GM10266 (cell line): Measurements from ENCODE around the gene PKN2.

Experiments used
- DNase-seq: peaks from one replicate; pipeline ENCODE4 v3.0.0; 2012; ENCODE audit errors: extremely low spot score
- TF ChIP-seq, protein P1 (sequence below): IDR thresholded peaks from 2 replicates; pipeline ENCODE4 v1.5.1; 2012; ENCODE audit warnings: mild to moderate bottlenecking, low read depth; ENCODE audit not compliant: control insufficient read depth, insufficient read depth; ENCODE audit errors: missing control alignments

Gene PKN2

DNA sequence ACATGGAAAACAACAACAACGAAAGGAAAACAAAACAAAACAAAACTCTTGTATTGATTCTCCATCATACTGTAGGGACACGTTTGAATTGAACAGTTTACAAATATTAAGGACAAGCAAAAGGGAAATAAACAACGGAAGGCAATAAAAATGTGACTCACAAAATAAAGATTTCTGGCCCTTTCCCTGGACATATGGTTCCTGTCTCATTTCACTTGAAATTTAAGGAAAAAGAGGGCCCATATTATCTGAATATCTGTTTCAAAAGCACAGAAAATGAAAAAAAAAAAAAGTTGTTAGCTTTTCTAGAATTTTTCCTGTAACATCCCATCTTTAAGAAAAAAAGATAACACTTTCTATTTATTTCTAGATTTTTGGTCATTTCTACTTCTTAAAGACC, 3.6 kb upstream of the PKN2 start:
- TF ChIP-seq, protein P1, sequence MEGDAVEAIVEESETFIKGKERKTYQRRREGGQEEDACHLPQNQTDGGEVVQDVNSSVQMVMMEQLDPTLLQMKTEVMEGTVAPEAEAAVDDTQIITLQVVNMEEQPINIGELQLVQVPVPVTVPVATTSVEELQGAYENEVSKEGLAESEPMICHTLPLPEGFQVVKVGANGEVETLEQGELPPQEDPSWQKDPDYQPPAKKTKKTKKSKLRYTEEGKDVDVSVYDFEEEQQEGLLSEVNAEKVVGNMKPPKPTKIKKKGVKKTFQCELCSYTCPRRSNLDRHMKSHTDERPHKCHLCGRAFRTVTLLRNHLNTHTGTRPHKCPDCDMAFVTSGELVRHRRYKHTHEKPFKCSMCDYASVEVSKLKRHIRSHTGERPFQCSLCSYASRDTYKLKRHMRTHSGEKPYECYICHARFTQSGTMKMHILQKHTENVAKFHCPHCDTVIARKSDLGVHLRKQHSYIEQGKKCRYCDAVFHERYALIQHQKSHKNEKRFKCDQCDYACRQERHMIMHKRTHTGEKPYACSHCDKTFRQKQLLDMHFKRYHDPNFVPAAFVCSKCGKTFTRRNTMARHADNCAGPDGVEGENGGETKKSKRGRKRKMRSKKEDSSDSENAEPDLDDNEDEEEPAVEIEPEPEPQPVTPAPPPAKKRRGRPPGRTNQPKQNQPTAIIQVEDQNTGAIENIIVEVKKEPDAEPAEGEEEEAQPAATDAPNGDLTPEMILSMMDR: no peak
- DNase-seq: no peak

DNA sequence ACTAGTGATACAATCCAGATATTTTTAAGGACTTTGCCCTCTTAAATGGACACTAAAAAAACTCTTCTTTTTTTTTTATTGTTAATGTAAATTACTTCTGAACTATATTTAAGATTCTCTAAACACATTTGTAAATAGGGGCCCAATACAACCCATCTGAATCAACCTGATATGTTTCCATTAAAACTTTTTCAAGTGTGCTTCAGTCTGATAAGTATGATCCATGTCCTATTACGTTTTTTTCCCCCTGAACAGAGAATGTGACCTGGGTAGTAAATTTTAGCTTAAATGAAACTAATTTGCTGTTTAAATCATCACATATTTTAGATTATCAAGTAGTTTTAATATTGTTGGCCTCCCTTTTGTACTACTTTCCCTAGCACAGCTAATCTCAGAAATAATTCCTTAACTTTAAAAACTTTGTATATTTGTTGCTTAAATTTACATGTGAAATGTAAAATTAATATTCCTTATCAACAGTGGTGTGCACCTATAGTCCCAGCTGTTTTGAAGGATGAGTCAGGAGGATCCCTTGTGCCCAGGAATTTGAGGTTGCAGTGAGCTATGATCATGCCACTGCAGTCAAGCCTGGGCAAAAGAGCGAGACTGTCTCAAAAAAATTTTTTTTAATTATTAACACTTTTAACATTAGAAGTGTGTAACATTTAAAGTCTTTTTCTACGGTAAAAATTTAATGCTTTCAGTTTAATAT, 3.0 kb upstream of the PKN2 start:
- DNase-seq: no peak
- TF ChIP-seq, protein P1: no peak

DNA sequence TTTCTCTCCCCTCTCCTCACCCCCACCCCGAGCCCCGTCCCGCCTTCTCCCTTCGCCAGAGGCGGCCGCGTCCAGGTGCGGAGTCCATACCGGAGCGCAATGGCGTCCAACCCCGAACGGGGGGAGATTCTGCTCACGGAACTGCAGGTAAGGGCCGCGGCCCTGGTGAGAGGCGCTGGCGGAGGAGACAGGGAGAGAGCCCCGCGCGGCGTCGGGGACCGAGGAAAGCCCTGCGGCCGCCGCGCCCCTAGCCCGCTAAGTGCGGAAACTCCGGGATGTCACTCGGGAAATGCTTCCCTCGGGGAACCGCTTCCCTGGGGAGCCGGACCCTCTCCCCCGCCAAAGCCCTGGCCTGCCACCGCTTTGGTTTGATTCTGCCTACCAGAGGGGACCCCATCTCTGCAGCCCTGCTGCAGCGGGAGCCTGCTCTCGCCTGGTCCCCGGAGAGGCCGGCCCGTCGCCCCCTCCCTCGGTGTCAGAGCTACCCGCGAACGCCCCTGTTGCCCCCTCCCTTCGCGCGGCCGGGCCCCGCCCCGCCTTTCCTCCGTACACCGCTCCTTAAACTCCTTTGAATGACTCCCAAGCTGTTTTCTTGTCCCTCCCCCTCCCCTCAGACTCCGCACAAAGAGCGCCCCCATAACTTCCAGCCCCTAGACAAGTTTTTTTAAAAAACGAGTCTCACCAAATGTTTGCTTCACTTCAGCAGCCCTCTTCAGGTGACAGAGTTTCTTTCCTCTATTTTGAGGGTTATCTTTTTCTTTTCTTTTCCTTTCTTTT, 597 bp downstream of the PKN2 start:
- peak; percentile 66 for DNase-seq
- TF ChIP-seq, protein P1: no peak

DNA sequence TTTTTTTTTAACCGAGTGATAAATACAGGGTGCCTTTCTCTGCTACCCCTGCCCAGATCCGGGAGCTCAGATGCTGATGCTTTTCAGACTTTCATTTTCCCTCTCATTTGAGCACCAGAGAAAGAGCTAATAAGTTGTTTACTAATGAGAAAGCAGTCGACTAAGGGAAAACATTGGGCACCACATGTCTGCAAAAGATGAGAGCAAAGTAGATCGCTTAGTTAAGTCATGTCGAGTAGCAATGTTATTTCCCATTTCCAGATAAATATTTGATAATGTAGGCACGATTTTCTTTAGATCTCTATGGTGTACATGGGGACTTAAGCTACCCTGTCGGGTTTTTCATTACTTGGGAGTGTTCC, 1.2 kb downstream of the PKN2 start:
- no peak for DNase-seq

DNA sequence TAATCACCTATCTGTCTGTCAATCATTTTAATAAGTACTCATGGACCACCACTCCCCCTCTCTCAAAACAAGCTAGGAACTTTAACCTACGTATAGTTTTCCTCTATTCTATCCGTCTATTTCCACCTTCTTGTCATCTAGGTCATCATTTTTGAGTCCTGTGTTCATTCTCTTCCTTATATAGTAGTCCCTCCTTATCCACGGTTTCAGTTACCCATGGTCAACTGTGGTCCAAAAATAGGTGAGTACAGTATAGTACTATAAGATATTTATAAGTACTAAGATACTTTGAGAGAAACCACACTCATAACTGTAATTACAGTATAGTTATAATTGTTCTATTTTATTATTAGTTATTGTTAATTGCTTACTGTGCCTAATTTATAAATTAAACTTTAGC, 7.5 kb downstream of the PKN2 start:
- no peak for DNase-seq
- TF ChIP-seq, protein P1: no peak

More for the DNA sequence above, 1.2 kb downstream of the PKN2 start:
- TF ChIP-seq, protein P1: no peak

DNA sequence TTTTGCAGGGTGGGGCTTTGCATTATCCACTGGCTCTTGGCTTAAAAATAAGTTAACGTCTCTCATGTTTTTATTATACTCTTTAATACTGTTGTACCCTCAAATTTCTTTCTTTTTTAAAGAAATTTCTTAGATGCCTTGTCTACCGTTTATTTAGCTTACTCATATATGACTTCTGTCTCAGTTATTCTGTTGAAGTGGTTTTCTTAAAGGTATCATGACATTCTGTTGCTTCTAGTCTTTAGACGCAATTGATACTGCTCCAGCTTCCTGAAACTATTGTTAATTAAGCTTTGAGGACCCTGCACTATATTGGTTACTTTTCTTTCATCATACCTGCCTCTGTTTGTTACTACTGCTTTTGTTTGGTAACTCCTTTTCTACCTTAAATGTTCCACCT, 11.7 kb downstream of the PKN2 start:
- TF ChIP-seq, protein P1: no peak
- no peak for DNase-seq

DNA sequence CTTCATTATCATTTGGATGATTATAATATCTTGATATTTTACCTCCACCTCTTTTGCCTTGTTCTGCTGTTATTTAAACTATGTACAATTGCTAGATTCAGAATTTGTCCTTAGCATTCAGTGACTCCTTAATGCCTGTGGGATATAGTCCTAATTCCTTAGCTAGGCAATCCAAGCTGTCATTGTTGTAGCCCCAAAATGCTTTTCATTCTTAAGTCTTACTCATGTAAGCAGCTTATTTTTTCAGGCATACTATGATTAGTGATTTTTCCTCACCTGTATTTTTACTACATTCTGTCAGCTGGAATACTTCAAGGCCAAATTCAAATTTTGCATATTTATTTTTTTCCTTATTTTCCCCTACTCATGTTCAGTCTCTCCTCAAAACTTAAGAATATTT, 13.4 kb downstream of the PKN2 start:
- DNase-seq: no peak
- TF ChIP-seq, protein P1: no peak
